GM18868 (cell line): ENCODE data around the gene HOXC9.

ENCODE experiments used
- ATAC-seq: cut with Tn5 transposase; IDR thresholded peaks from one replicate; pipeline ENCODE4 v1.9.1; 2021; ENCODE audit warnings: mild to moderate bottlenecking, moderate library complexity; ENCODE audit not compliant: unreplicated experiment

The HOXC9 gene

GRCh38 chr12:54049108-54049507, 49.1 kb downstream of the HOXC9 start:
- no peak for ATAC-seq

- no peak for ATAC-seq
Measured at GRCh38 chr12:54050482-54050810, 50.5 kb downstream of the HOXC9 start.

GRCh38 chr12:54051026-54051842, 51.3 kb downstream of the HOXC9 start:
- ATAC-seq, result no peak

- no peak for ATAC-seq
Measured at GRCh38 chr12:54051874-54052437, 52.0 kb downstream of the HOXC9 start.

- no peak for ATAC-seq
Measured at GRCh38 chr12:54052438-54053002, 52.6 kb downstream of the HOXC9 start.
